Astrocyte of the cerebellum (primary cell): ENCODE results near the gene ELAC1.
"Not testable (repeated sequence)": the region's sequence is repeated elsewhere in the genome, so short reads cannot be mapped to it uniquely, and the experiment has no call there.

Experiments
- DNase-seq: peaks from one replicate; pipeline ENCODE4 v3.0.0-alpha.2; 2011; ENCODE audit warnings: low read depth
- H3K4me3 ChIP-seq: 2 replicates; pipeline ENCODE4 v1.5.1; 2011; ENCODE audit warnings: mild to moderate bottlenecking, low read depth, low read length, moderate library complexity
- CTCF ChIP-seq: IDR thresholded peaks from 2 replicates; pipeline ENCODE4 v1.5.1; 2012; ENCODE audit warnings: low read length, low read depth, moderate library complexity, mild to moderate bottlenecking; ENCODE audit errors: missing control alignments
- in situ Hi-C: cut with HindIII; loops from 2 replicates; pipeline ENCODE4 v1.10.0; 2017; ENCODE audit warnings: low sequenced_read_pairs

The ELAC1 gene

DNA sequence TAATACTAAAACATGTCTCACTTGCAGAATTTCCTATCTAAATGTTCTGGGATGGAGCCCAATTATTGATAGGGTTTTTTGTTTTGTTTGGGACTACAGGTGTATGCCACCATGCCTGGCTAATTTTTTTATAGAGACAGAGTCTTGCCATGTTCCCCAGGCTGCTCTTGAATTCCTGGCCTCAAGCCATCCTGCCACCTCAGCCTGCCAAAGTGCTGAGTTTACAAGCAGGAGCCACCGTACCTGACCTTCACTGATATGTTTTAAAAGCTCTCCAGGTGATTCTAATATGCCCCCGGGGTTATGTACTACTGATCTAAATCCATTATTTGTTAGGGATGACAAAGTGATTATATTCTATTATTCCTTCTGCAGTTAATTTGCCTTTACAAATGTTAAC is 2.2 kb downstream of the ELAC1 start:
- TF ChIP-seq CTCF, result no peak
- H3K4me3 ChIP-seq, result no peak overlapping the region
- in situ Hi-C loops, result no loop called here
- DNase-seq, result no peak

- DNase-seq, H3K4me3 ChIP-seq, in situ Hi-C loops: not testable (repeated sequence)
These were observed 4.6 kb downstream of the ELAC1 start for GRCh38 chr18:50972404-50972803.

DNA sequence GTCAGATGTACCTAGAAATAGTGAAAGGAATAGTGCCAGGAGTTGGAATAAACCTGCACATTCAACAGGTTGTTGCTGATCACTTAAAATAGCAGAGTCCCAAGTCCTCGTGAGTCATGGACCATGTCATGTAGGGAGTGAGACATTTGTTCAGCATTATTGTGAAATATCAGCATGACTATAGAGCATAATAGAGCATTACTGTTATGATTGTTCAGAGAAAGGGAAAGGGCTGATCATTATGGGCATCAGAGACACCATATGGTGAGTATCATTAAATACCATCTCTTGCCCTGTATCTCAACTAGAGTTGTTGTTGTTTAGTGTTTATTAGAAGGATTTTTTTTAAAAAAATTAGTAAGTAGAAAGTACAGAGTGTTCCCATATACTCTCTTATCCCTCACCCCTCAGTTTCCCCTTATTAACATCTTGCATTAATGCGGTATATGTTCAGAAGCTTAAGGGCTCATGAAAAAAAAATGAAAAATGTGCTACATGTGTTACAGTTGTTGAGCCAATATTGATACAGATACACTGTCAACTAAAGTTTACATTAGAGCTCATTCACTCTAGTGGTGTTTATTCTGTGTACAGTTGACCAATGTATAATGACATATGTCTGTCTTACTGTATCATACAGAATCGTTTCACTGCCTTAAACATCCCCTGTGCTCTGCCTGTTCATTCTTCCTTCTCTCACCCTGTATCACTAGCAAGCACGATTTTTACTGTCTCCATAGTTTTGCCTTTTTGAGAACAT is 5.7 kb downstream of the ELAC1 start:
- in situ Hi-C loops, result no loop called here
- no peak for TF ChIP-seq CTCF
- no peak overlapping the region for H3K4me3 ChIP-seq
- no peak for DNase-seq

DNA sequence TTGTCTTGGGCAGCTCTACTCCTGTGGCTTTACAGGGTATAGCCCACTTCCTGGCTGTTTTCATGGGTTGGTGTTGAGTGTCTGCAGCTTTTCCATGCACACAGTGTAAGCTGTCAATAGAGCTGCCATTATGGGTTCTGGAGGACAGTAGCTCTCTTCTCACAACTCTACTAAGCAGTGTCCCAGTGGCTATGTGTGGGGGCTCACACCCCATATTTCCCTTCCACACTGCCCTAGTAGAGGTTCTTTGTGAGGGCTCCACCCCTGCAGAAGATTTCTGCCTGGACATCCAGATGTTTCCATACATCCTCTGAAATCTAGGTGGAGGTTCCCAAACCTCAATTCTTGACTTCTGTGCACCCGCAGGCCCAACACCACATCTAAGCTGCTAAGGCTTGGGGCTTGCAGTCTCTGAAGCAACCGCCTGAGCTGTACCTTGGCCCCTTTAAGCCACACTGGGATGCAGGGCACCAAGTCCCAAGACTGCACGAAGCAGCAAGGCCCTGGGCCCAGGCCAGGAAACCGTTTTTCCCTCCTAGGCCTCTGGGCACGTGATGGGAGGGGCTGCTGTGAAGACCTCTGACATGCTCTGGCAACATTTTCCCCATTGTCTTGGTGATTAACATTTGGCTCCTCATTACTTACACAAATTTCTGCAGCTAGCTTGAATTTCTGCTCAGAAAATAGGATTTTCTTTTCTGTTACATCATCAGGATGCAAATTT is 9.4 kb downstream of the ELAC1 start:
- in situ Hi-C loops, result no loop called here
- no peak for TF ChIP-seq CTCF
- no peak for DNase-seq
- no peak overlapping the region for H3K4me3 ChIP-seq

- no peak for DNase-seq
- TF ChIP-seq CTCF, result no peak
- H3K4me3 ChIP-seq, result no peak overlapping the region
- in situ Hi-C loops, result no loop called here
These were observed 13.5 kb downstream of the ELAC1 start for GRCh38 chr18:50981381-50981780.

- in situ Hi-C loops, result no loop called here
- no peak for TF ChIP-seq CTCF
- no peak overlapping the region for H3K4me3 ChIP-seq
- DNase-seq, result no peak
These were observed 14.4 kb downstream of the ELAC1 start for GRCh38 chr18:50982086-50982801.

DNA sequence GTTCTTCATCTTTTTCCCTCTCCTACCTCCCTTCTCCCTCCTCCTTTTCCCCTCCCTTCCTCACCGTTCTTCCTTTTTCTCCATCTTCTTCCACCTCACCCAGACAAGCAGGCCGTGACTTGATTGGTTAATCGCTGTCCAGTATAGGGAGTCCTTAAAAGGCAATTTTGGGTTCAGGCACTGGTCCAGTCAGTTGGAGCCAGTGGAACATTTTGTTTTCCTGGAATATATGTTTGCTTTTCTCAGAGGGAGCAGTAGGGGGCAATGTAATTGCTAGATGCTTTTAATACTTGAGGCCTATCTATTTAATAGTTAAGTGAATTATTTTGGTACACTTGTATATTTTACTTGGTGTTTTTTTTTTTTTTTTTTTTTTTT is 15.0 kb downstream of the ELAC1 start:
- DNase-seq, result peak; percentile 24
- in situ Hi-C loops, result no loop called here
- no peak for TF ChIP-seq CTCF
- H3K4me3 ChIP-seq, result no peak overlapping the region
